Measurements from ENCODE around the gene FN3KRP.
A peak's percentile ranks its signal among the peaks of the same experiment; 100 is the strongest.
"Not testable (repeated sequence)": the region's sequence is repeated elsewhere in the genome, so short reads cannot be mapped to it uniquely, and the experiment has no call there.

Gene FN3KRP

GRCh38 chr17:82745524-82745923 lies 29.0 kb downstream of the FN3KRP start:
- DNase-seq, result no peak

- no peak for DNase-seq
Measured at GRCh38 chr17:82748756-82749155, 32.2 kb downstream of the FN3KRP start.

- no peak for DNase-seq
Measured at GRCh38 chr17:82750241-82750908, 33.9 kb downstream of the FN3KRP start.

- no peak for DNase-seq
Measured at GRCh38 chr17:82751171-82751570, 34.7 kb downstream of the FN3KRP start.

GRCh38 chr17:82751571-82752370 lies 35.3 kb downstream of the FN3KRP start, which contains the start of gene TBCD:
TSS of gene TBCD (plus strand) at chr17:82752065. CDS start at chr17:82752194, 129 bp downstream.
- peak; percentile 91 for DNase-seq

- peak; percentile 29 for DNase-seq
Measured at GRCh38 chr17:82752371-82753200, 36.1 kb downstream of the FN3KRP start.

GRCh38 chr17:82753201-82753464 lies 36.6 kb downstream of the FN3KRP start:
- DNase-seq, result no peak

- peak; percentile 37 for DNase-seq
Measured at GRCh38 chr17:82754297-82755208, 38.0 kb downstream of the FN3KRP start.

- DNase-seq, result no peak
Measured at GRCh38 chr17:82756166-82756565, 39.7 kb downstream of the FN3KRP start.

GRCh38 chr17:82765371-82765770 lies 48.9 kb downstream of the FN3KRP start:
- DNase-seq, result no peak

- peak; percentile 44 for DNase-seq
Measured at GRCh38 chr17:82767041-82767754, 50.7 kb downstream of the FN3KRP start.

GRCh38 chr17:82769041-82769440 lies 52.5 kb downstream of the FN3KRP start:
- no peak for DNase-seq

GRCh38 chr17:82772026-82772425 lies 55.5 kb downstream of the FN3KRP start:
- DNase-seq, result no peak

GRCh38 chr17:82774456-82774855 lies 58.0 kb downstream of the FN3KRP start:
- not testable (repeated sequence) for DNase-seq

- peak; percentile 33 for DNase-seq
Measured at GRCh38 chr17:82775001-82775823, 58.7 kb downstream of the FN3KRP start.

GRCh38 chr17:82776454-82776853 lies 59.9 kb downstream of the FN3KRP start:
- DNase-seq, result no peak
